NCI-H748 treated with DMSO at 0.1 percent for 48 hours (cell line): ENCODE data around the gene DNPH1.

Experiments used
- DNase-seq: peaks from one replicate; lab custom pipeline; 2025; lab: John Stamatoyannopoulos, UW

Gene DNPH1

DNA sequence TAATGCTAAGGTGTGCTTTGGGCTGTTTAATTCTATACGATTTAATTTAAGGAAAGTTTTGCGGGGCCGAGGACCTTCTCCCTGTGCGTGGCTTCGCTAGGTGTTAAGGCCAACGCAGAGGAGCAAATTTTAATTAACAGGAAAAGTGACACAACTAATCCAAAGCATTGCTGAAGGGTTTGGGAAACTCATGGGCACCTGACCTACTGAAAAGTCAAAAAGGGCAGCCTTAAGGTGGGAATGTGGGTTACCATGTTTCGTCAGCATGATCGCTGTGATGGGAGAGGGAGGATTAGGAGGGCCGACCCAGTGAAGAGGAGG lies 47.7 kb downstream of the DNPH1 start:
- DNase-seq = no peak

DNA sequence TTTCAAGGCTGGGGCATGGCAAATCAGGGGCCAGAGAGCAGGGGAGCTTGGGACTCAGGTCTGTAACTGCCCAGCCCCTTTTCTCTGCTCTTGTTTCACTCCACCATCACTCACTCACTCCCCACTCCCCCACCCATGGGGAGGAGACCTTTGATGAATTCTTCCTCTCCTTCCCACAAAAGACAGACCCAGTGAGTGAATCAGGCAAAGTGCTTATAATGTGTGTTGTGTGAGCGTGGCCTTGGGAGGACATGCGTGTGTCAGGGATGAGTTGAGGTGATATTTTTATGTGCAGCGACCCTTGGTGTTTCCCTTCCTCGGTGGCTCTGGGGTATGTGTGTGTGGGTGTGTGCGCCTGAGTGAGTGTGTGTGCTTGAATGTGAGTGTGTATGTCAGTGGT lies 48.3 kb downstream of the DNPH1 start:
- DNase-seq = no peak

DNA sequence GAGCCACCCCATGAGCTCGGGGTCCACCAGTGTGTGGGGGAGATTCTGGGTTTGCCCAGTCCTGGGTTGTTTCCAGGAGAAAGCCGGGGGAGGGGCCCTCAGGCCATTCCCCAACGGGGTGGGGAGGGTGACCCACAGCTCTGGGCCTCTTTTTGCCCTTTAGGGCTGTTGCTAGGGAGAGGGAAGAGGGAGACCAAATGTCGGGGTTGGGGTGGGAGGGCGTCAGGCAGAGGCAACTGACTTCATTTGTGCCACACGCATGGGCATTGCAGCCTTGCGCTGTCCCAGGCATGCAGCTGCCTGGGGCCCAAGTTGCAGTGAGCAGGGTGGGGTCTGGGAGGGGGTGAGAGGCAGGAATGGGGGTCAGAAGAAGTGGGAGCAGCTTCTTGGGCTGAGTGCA lies 49.2 kb downstream of the DNPH1 start:
- no peak for DNase-seq

DNA sequence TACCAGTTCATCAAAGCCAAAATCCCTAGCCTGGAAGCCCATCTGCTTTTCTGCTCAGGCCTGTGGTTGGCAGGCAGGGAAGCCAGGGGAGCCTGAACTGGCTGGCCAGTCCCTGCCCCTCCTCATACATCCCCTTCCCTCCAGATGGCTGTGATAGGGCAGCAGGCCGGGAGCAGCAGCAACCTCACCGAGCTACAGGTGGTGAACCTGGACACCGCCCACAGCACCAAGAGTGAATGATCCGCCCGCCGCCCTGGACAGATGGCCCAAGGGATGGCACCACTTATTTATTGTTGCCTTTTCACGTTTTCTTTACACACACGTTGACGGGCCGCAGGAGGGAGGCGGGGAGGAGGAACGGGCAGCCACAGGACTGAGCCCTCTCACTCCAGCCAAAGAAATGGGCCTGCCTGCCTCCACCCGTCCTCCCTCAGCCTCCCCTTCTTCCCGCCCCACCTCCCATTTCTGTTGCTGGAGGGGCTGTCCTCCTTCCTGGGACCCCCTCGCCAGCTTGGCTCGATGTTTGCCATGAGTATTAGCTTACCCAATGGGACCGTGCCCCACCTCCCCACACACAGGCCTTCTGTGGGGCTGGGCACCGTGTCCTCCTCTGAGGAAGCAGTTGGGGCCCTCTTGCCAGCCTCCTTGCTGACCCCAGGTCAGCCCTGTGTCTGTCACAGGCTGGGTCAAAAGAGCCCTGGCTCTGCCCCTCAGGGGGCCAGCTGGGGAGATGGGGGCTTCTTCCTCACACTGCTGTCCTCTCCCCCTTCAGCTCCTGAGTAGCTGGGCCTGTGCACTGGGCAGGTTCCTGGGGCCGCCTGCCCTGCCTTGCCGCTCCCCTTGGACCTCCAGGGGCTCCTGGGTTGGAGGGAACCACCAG lies 50.1 kb downstream of the DNPH1 start:
- DNase-seq = no peak

DNA sequence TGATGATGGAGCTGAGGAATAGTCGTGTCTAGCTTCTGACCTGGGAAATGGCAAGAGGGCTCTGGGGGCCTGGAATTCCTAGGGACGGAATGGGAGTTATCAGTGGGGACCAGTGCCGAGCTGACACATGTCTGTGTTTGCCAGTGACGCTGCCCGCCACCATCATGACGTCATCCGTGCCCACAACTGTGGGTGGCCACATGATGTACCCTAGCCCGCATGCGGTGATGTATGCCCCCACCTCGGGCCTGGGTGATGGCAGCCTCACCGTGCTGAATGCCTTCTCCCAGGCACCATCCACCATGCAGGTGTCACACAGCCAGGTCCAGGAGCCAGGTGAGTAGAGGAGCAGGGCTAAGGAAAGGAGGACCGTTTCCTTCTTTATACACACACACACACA lies 51.1 kb downstream of the DNPH1 start:
- DNase-seq = no peak

DNA sequence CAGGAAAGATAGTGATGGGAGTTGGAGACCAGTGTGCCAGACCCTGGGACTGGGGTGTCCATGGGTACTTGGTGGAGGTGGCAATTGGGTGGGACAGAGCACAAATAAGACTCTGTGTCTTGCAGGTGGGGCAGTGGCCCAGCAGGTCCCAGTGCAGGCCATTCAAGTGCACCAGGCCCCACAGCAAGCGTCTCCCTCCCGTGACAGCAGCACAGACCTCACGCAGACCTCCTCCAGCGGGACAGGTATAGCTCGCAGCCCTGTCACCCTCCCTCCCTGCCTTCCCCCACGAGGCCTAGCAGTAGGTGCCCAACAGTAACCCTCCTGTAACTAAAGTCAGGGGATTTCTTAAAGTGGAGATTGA lies 52.9 kb downstream of the DNPH1 start:
- no peak for DNase-seq

DNA sequence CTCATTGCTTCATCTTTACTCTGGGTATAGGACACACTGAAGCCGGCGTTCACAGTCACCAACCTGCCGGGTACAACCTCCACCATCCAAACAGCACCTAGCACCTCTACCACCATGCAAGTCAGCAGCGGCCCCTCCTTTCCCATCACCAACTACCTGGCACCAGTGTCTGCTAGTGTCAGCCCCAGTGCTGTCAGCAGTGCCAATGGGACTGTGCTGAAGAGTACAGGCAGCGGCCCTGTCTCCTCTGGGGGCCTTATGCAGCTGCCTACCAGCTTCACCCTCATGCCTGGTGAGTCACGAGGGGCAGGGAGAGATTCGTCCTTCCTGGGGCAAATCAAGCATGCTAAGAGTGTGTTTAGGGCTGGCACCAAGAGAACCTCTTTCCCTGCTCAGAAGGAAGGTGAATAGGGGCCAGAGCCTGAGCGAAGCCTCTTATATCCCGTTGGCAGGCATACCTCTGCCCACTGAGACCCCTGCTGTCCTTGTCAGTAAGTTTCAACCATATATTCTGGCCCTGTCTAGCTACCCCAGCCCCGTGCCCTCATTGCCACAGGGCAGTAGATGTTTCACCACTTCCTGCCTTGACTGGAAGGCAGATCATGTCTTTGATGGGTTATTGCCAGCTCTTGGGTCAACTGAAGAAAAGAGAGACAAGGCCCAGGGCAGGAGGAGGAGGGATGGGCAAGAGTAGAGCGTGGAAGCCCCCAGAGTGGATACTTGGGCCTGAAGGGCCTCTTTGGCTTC lies 53.4 kb downstream of the DNPH1 start:
- DNase-seq = no peak
